ENCODE results near the gene NLRP6.
"Not testable (repeated sequence)": the region's sequence is repeated elsewhere in the genome, so short reads cannot be mapped to it uniquely, and the experiment has no call there.

NLRP6 gene

GRCh38 chr11:313304-313786, 35.1 kb downstream of the NLRP6 start:
- no peak for DNase-seq (ENCODE audit: low spot score)
- TF ChIP-seq CTCF (IDR thresholded peaks at IDR 0.05; ENCODE audit: extremely low read depth, missing control alignments), result no peak

GRCh38 chr11:313787-314553, 35.8 kb downstream of the NLRP6 start, which contains the start of gene IFITM1:
TSS of gene IFITM1 (plus strand) at chr11:314040. CDS start at chr11:314171, 131 bp downstream.
- no peak for TF ChIP-seq CTCF (IDR thresholded peaks at IDR 0.05; ENCODE audit: extremely low read depth, missing control alignments)
- DNase-seq (ENCODE audit: low spot score), result peak; percentile 90

- not testable (repeated sequence) for DNase-seq (ENCODE audit: low spot score)
Observed at GRCh38 chr11:314554-314875, 36.3 kb downstream of the NLRP6 start.

GRCh38 chr11:315051-315481, 36.9 kb downstream of the NLRP6 start:
- DNase-seq (ENCODE audit: low spot score), result no peak
- no peak for TF ChIP-seq CTCF (IDR thresholded peaks at IDR 0.05; ENCODE audit: extremely low read depth, missing control alignments)

- TF ChIP-seq CTCF (IDR thresholded peaks at IDR 0.05; ENCODE audit: extremely low read depth, missing control alignments), result no peak
- no peak for DNase-seq (ENCODE audit: low spot score)
Observed at GRCh38 chr11:315516-315994, 37.3 kb downstream of the NLRP6 start.

- DNase-seq (ENCODE audit: low spot score), result no peak
- TF ChIP-seq CTCF (IDR thresholded peaks at IDR 0.05; ENCODE audit: extremely low read depth, missing control alignments), result no peak
Observed at GRCh38 chr11:316031-316701, 38.0 kb downstream of the NLRP6 start.

GRCh38 chr11:316891-317301, 38.7 kb downstream of the NLRP6 start:
- DNase-seq (ENCODE audit: low spot score), result no peak
- TF ChIP-seq CTCF (IDR thresholded peaks at IDR 0.05; ENCODE audit: extremely low read depth, missing control alignments), result no peak

- not testable (repeated sequence) for DNase-seq (ENCODE audit: low spot score)
Observed at GRCh38 chr11:317668-318404, 39.6 kb downstream of the NLRP6 start.

- DNase-seq (ENCODE audit: low spot score), result not testable (repeated sequence)
Observed at GRCh38 chr11:318405-319120, 40.4 kb downstream of the NLRP6 start.

- DNase-seq (ENCODE audit: low spot score), result not testable (repeated sequence)
Observed at GRCh38 chr11:319121-319887, 41.1 kb downstream of the NLRP6 start.

GRCh38 chr11:319888-320273, 41.7 kb downstream of the NLRP6 start:
- not testable (repeated sequence) for DNase-seq (ENCODE audit: low spot score)
